Erythroblast (primary cell): ENCODE measurements around the gene IL6ST.

ENCODE experiments used
- DNase-seq, 2 experiments: peaks; one replicate each; lab custom pipeline; 2025; lab: John Stamatoyannopoulos, UW
- GATA1 ChIP-seq: IDR thresholded peaks from 2 replicates; pipeline ENCODE4 v1.6.1; 2011; ENCODE audit warnings: low read depth, mild to moderate bottlenecking, control low read depth, low read length, moderate library complexity
- POLR2A ChIP-seq: IDR thresholded peaks from 2 replicates; pipeline ENCODE4 v1.6.1; 2011; ENCODE audit warnings: mild to moderate bottlenecking, low read length

Gene IL6ST

GRCh38 chr5:55927861-55928655 lies 66.7 kb downstream of the IL6ST start:
- DNase-seq: peak; percentile 10 to 25
- TF ChIP-seq POLR2A (no peak), GATA1 (no peak)

DNA sequence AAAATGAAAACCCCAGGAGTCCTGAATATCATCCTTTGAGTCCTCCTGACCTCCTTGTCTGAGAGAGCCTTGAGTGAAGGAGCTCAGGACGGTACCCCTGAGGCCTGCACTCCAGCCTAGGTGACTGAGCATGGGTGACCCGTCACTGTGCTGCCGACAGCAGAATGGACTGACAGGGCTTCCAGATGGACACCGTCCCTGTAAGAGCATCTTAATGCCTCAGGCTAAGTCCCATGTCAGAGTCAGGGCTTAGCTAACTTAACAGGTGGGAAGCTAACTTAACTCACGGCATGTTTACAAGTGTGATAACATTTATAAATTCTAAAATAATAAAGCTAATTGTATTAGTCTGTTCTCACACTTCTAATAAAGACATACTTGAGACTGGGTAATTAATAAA lies 68.3 kb downstream of the IL6ST start:
- TF ChIP-seq POLR2A (no peak), GATA1 (no peak)
- DNase-seq: no peak

DNA sequence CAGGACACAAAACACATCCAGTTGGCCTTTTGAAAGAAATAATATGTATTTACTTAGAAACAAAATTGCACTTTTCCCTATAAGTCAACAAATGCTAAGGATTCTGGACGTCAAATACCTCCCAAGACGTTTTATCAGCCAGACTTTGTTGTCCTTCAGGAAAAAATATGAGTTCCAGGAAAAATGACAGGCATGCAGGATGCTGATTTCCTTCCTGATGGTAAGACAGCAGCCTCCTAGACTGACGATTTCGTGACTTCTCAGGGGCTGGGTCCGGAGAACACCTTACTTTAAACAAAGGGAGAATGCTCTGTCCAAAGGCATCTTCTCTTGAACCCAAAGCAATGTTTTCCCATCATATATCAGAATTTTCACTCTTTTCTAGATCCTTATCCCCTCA lies 69.1 kb downstream of the IL6ST start:
- no peak for DNase-seq
- TF ChIP-seq GATA1 (no peak), POLR2A (no peak)

GRCh38 chr5:55925181-55925580 lies 69.6 kb downstream of the IL6ST start:
- no peak for TF ChIP-seq GATA1
- no peak for TF ChIP-seq POLR2A
- no peak for DNase-seq

DNA sequence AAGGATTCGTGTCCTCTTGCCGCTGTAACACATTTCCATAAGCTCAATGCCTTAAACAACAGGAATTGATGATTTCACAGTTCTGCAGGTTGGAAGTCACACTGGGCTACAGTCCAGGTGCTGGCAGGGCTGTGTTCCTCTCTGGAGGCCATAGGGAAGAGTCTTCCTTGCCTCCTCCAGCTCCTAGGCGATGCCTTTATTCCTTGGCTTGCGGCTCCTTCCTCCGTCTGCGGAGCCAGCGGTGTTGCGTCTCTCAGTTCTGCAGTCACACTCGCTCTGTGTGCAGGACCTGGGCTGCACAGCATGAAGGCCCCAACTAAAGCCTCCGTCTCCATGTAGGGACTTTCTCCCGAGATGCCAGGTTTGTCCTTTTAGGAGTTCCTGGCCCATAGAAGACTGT lies 70.0 kb downstream of the IL6ST start:
- DNase-seq: no peak
- no peak for TF ChIP-seq POLR2A
- TF ChIP-seq GATA1: no peak

- no peak for DNase-seq
- TF ChIP-seq GATA1: no peak
- TF ChIP-seq POLR2A: no peak
These were observed 70.8 kb downstream of the IL6ST start for GRCh38 chr5:55923865-55924500.

DNA sequence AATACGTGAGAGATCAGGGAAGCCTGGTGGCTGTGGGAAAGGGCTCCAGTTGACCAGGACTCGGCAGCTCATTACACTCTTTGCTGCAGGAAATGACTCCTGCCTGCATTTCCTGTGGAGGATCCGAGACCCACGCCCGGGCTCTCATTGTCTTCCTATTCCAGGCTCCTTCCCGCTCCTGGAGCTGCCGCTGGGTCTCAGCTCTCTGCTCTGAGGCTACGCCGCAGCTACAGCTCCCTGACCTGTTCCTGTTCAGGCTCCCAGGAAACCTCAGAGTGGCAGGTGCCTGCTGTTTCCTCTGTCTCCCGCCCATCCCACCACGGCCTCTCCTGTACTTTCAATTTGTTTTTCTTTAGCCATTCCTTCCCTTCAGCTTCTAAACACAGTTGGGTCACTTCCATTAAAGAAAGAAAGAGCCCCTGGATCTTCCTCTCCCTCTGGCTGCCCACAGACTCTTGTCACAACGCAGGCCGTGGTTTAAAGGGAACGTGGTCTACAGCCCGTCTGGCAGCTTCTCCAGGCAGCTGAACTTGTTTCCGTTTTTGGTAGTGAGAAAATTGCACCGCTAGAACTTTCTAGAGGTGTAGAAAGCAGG lies 71.5 kb downstream of the IL6ST start:
- no peak for TF ChIP-seq POLR2A
- no peak for TF ChIP-seq GATA1
- DNase-seq: no peak

- TF ChIP-seq GATA1: no peak
- TF ChIP-seq POLR2A: no peak
- no peak for DNase-seq
These were observed 73.1 kb downstream of the IL6ST start for GRCh38 chr5:55921617-55922016.

GRCh38 chr5:55920784-55921183 lies 74.0 kb downstream of the IL6ST start:
- no peak for DNase-seq

DNA sequence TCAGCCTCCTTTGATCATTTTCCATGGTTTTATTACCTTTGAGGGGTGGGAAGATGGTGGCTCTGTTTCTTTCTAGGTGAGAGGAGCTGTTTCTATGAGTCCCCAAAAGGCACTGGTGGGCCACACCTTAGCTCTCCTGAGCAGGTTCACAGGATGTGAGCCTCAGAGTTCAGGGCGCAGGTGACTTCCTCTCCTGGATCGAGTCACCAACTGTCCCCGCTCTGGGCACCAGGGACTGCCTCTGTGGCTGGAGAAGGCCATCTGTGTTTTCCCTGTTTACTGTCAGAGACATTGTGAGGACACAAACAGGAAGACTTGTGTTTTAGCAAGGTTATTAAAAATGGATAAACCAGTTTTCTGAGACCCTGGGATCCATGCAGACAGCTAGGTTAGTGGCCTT lies 75.1 kb downstream of the IL6ST start:
- TF ChIP-seq GATA1 (no peak), POLR2A (no peak)
- DNase-seq: no peak

More at GRCh38 chr5:55920784-55921183, 74.0 kb downstream of the IL6ST start:
- TF ChIP-seq GATA1: no peak

DNA sequence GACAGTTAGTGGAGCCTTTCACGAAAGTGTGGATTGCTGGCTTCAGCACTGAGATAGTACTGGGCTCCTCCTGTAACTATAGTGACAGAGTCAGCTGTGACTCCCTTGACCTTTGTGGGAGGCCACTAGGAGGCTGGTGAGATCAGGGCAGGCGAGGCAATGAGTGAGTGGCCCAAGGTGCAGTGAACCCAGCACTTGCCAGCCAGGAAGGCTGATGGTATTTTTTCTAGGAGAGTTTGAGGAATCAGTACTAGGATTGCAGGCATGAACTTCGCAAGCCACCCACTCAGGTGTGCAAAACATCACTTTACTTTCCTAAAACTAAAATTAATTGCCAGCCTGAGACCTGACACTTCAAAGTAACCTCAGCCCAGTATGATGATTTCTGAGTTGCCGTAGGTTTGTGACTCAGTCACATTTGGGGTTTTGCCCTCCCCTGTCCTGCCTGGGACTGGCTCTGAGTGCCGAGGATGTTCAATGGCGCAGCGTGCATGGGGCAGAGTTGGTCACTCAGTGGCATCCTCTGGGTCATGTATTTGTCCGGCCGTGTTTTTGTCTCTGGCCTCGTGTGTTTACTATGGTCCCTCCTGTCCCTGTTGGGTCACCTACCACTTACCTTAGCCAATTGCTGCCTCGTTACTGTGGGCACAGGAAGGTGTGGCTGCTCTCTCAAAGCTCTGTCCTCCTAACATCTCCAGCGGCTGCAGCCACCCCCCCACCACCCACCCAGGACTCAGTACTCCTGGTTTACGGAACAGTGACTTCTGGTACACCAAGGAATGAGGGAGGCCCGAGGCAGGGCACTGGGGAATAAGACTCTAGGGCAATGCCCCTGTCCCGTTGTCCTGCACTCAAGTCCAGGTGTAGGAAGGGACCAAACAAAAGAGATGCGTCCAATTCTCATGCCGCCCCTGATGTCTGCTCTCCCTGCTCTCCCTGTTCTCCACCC lies 76.4 kb downstream of the IL6ST start:
- no peak for TF ChIP-seq POLR2A
- TF ChIP-seq GATA1: no peak
- DNase-seq: no peak

GRCh38 chr5:55917402-55918086 lies 77.2 kb downstream of the IL6ST start:
- TF ChIP-seq GATA1 (no peak), POLR2A (no peak)
- no peak for DNase-seq

DNA sequence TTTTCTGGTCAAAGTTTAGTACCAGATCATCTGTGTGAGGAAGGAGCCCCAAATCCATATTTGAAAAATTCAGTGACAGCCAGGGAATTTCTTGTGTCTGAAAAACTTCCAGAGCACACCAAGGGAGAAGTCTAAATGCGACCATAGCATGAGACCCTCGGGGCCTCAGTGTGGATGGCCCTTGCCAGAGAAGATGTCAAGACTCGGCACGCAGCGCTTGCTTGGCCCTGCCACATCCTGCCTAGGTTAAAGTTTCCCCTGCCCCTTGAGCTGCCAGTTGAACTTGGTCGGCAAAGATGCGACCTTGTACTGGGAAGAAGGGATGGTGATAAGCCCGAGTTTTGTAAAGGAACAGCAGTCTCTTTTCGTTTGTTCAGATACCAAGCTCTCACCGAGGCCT lies 77.8 kb downstream of the IL6ST start:
- no peak for DNase-seq
- TF ChIP-seq GATA1 (no peak), POLR2A (no peak)

GRCh38 chr5:55915783-55916182 lies 79.0 kb downstream of the IL6ST start:
- no peak for DNase-seq
- TF ChIP-seq POLR2A: no peak
- no peak for TF ChIP-seq GATA1
